CD4-positive, CD25-positive, alpha-beta regulatory T cell (primary cell): ENCODE data around the gene LRRC47. TPM values are rescaled to one million over a fixed set of nuclear protein-coding genes. Genes with fewer than 3 reads are reported as not detected.

Experiments used
- ATAC-seq, 2 donors: fragments of 150-1000 bp; cut with Tn5 transposase; one replicate each; pipeline ENCODE4 v1.10.0; 2021; ENCODE audit warnings: low read depth in 2 of 2, moderate number of reproducible peaks in 2 of 2, moderate library complexity in 1 of 2
- DNase-seq, 3 donors: peaks; one replicate each; pipeline versions ENCODE4 v3.0.0 to v3.0.0-alpha.2; 2012 to 2022; ENCODE audit warnings: mixed read lengths in 1 of 3
- H3K27ac ChIP-seq: one replicate; pipeline ENCODE4 v1.7.0; 2013; ENCODE audit warnings: mild to moderate bottlenecking, low read length; ENCODE audit not compliant: insufficient read depth, poor library complexity, severe bottlenecking
- H3K27me3 ChIP-seq: one replicate; pipeline ENCODE4 v1.7.0; 2013; ENCODE audit warnings: low read length; ENCODE audit not compliant: control insufficient read depth, insufficient read depth
- H3K36me3 ChIP-seq: one replicate; pipeline ENCODE4 v1.7.0; 2013; ENCODE audit warnings: mild to moderate bottlenecking, low read length, moderate library complexity; ENCODE audit not compliant: control insufficient read depth, insufficient read depth
- H3K4me1 ChIP-seq: 2 replicates; pipeline ENCODE4 v1.7.0; 2013; ENCODE audit warnings: mild to moderate bottlenecking, low read length; ENCODE audit not compliant: insufficient read depth, control insufficient read depth, poor library complexity, severe bottlenecking
- H3K4me3 ChIP-seq: one replicate; pipeline ENCODE4 v1.7.0; 2013; ENCODE audit warnings: low read depth, mild to moderate bottlenecking, low read length, moderate library complexity
- H3K9me3 ChIP-seq, 2 experiments: 1 replicate in 1 of 2; 2 replicates in 1 of 2; pipeline ENCODE4 v1.7.0; 2013; ENCODE audit warnings: low read length in 2 of 2, mild to moderate bottlenecking in 1 of 2, moderate library complexity in 1 of 2; ENCODE audit not compliant: control insufficient read depth in 2 of 2
- H3K27ac Mint-ChIP-seq, 3 donors: one replicate each; pipeline ENCODE4 v1.8.0; 2020 to 2022; ENCODE audit warnings: mild to moderate bottlenecking in 3 of 3, mixed read lengths in 3 of 3, moderate library complexity in 2 of 3
- H3K27me3 Mint-ChIP-seq: one replicate; pipeline ENCODE4 v1.8.0; 2022; ENCODE audit warnings: mild to moderate bottlenecking, mixed read lengths
- H3K36me3 Mint-ChIP-seq: one replicate; pipeline ENCODE4 v1.8.0; 2020; ENCODE audit warnings: mixed read lengths
- H3K4me1 Mint-ChIP-seq, 4 donors: one replicate each; pipeline ENCODE4 v1.8.0; 2020 to 2022; ENCODE audit warnings: mixed read lengths in 4 of 4, mild to moderate bottlenecking in 1 of 4
- H3K4me3 Mint-ChIP-seq, 4 donors: one replicate each; pipeline ENCODE4 v1.8.0; 2020 to 2022; ENCODE audit warnings: mild to moderate bottlenecking in 4 of 4, mixed read lengths in 4 of 4, moderate library complexity in 3 of 4
- H3K9me3 Mint-ChIP-seq, 7 donors: one replicate each; pipeline ENCODE4 v1.8.0; 2020 to 2022; ENCODE audit warnings: mixed read lengths in 7 of 7, mild to moderate bottlenecking in 3 of 7, moderate library complexity in 2 of 7
- polyA plus RNA-seq, 4 donors: library from polyadenylated mRNA; unstranded; fragments of 300-500 nt; fragmentation: Illumina TruSeq; gene quantifications; one replicate each; pipeline ENCODE4 v1.2.3, GENCODE V29; 2021
- total RNA-seq: library from RNA; stranded (reverse); gene quantifications from one replicate; pipeline ENCODE4 v1.2.3, GENCODE V29; 2022

LRRC47 gene
- total and polyA plus RNA-seq, 5 donors from 2014 or later: 22.0 to 33.9 (median 26.0) TPM

GRCh38 chr1:3776231-3776961 is 19.9 kb downstream of the LRRC47 start:
- H3K4me1 Mint-ChIP-seq: peaks cover 0 to 15% (median 0%) of the 10 kb centered on the region in 4 donors
- Histone ChIP-seq H3K27ac (no peak overlapping the region), H3K27me3 (no peaks in the 10 kb centered on the region), H3K9me3 (no peaks in the 10 kb centered on the region), H3K4me3 (no peak overlapping the region), H3K4me1 (peaks cover 18% of the 10 kb centered on the region), H3K36me3 (peaks cover 6% of the 10 kb centered on the region)
- DNase-seq: no peak
- peak overlapping the region in 1 of 4 donors; percentile 64 for H3K4me3 Mint-ChIP-seq
- no peaks in the 10 kb centered on the region for H3K27me3 Mint-ChIP-seq
- no peaks in the 10 kb centered on the region for H3K9me3 Mint-ChIP-seq
- ATAC-seq: no peak
- H3K27ac Mint-ChIP-seq: no peak overlapping the region
- H3K36me3 Mint-ChIP-seq: peaks cover 15% of the 10 kb centered on the region

- ATAC-seq (peak in 1 of 2 donors; percentile 33), DNase-seq (peak in 2 of 3 donors; percentile 46 to 71)
- H3K27me3 Mint-ChIP-seq: no peaks in the 10 kb centered on the region
- Histone ChIP-seq H3K27me3 (no peaks in the 10 kb centered on the region), H3K9me3 (no peaks in the 10 kb centered on the region), H3K36me3 (no peaks in the 10 kb centered on the region), H3K4me1 (peaks cover 22% of the 10 kb centered on the region), H3K27ac (no peak overlapping the region), H3K4me3 (no peak overlapping the region)
- peak overlapping the region in 2 of 4 donors; percentile 21 to 64 for H3K4me3 Mint-ChIP-seq
- H3K4me1 Mint-ChIP-seq: peaks cover 0 to 20% (median 0%) of the 10 kb centered on the region in 4 donors
- no peaks in the 10 kb centered on the region for H3K9me3 Mint-ChIP-seq
- H3K36me3 Mint-ChIP-seq: peaks cover 12% of the 10 kb centered on the region
- H3K27ac Mint-ChIP-seq: no peak overlapping the region
Measured at GRCh38 chr1:3775490-3776230, 20.6 kb downstream of the LRRC47 start.

- Histone ChIP-seq H3K9me3 (no peaks in the 10 kb centered on the region), H3K27ac (no peak overlapping the region)
- no peak overlapping the region for H3K4me3 Mint-ChIP-seq
Measured at GRCh38 chr1:3774946-3775489, 21.3 kb downstream of the LRRC47 start.

GRCh38 chr1:3774276-3774945 is 21.9 kb downstream of the LRRC47 start:
- Histone ChIP-seq H3K27ac (no peak overlapping the region), H3K36me3 (no peaks in the 10 kb centered on the region), H3K9me3 (no peaks in the 10 kb centered on the region), H3K4me3 (no peak overlapping the region), H3K4me1 (peaks cover 22% of the 10 kb centered on the region), H3K27me3 (no peaks in the 10 kb centered on the region)
- no peak overlapping the region for H3K27ac Mint-ChIP-seq
- peaks cover 0 to 2% (median 0%) of the 10 kb centered on the region in 7 donors for H3K9me3 Mint-ChIP-seq
- no peaks in the 10 kb centered on the region for H3K27me3 Mint-ChIP-seq
- ATAC-seq (no peak), DNase-seq (no peak)
- H3K36me3 Mint-ChIP-seq: no peaks in the 10 kb centered on the region
- H3K4me3 Mint-ChIP-seq: no peak overlapping the region
- H3K4me1 Mint-ChIP-seq: peaks cover 0 to 22% (median 0%) of the 10 kb centered on the region in 4 donors

More at GRCh38 chr1:3774946-3775489, 21.3 kb downstream of the LRRC47 start:
- H3K4me1 ChIP-seq: peaks cover 22% of the 10 kb centered on the region
- Mint-ChIP-seq H3K27me3 (no peaks in the 10 kb centered on the region), H3K9me3 (peaks cover 0 to 2% (median 0%) of the 10 kb centered on the region in 7 donors), H3K4me1 (peaks cover 0 to 22% (median 0%) of the 10 kb centered on the region in 4 donors), H3K36me3 (peaks cover 5% of the 10 kb centered on the region), H3K27ac (no peak overlapping the region)
- ATAC-seq (no peak), DNase-seq (no peak)
- H3K36me3 ChIP-seq: no peaks in the 10 kb centered on the region
- H3K4me3 ChIP-seq: no peak overlapping the region
- H3K27me3 ChIP-seq: no peaks in the 10 kb centered on the region

GRCh38 chr1:3773572-3774275 is 22.6 kb downstream of the LRRC47 start:
- DNase-seq (no peak), ATAC-seq (no peak)
- no peaks in the 10 kb centered on the region for H3K27me3 Mint-ChIP-seq
- Histone ChIP-seq H3K4me1 (peaks cover 22% of the 10 kb centered on the region), H3K36me3 (no peaks in the 10 kb centered on the region), H3K27ac (no peak overlapping the region), H3K27me3 (no peaks in the 10 kb centered on the region), H3K4me3 (no peak overlapping the region), H3K9me3 (no peaks in the 10 kb centered on the region)
- peaks cover 0 to 2% (median 0%) of the 10 kb centered on the region in 7 donors for H3K9me3 Mint-ChIP-seq
- peaks cover 0 to 22% (median 0%) of the 10 kb centered on the region in 4 donors for H3K4me1 Mint-ChIP-seq
- H3K27ac Mint-ChIP-seq: no peak overlapping the region
- no peaks in the 10 kb centered on the region for H3K36me3 Mint-ChIP-seq
- peak overlapping the region in 3 of 4 donors; percentile 52 to 81 (median 69) for H3K4me3 Mint-ChIP-seq

GRCh38 chr1:3772715-3773571 is 23.4 kb downstream of the LRRC47 start, which contains the start of gene SMIM1:
Gene SMIM1 (plus strand): TSS chr1:3772749. CDS start chr1:3775374, 2,625 bp downstream.
- Histone ChIP-seq H3K36me3 (no peaks in the 10 kb centered on the region), H3K9me3 (no peaks in the 10 kb centered on the region), H3K4me1 (peaks cover 22% of the 10 kb centered on the region), H3K4me3 (no peak within 1 kb of the TSS), H3K27me3 (no peaks in the 10 kb centered on the region), H3K27ac (no peak within 1 kb of the TSS)
- Mint-ChIP-seq H3K27ac (peak within 1 kb of the TSS in 1 of 3 donors; percentile 26), H3K4me3 (peak within 1 kb of the TSS; percentile 22 to 81 (median 78)), H3K27me3 (no peaks in the 10 kb centered on the region), H3K4me1 (peaks cover 0 to 22% (median 0%) of the 10 kb centered on the region in 4 donors), H3K36me3 (no peaks in the 10 kb centered on the region), H3K9me3 (peaks cover 0 to 2% (median 0%) of the 10 kb centered on the region in 7 donors)
- ATAC-seq (no peak), DNase-seq (no peak)
